Measurements from ENCODE around the gene MARS1.
A peak's percentile ranks its signal among the peaks of the same experiment; 100 is the strongest.

The MARS1 gene

DNA sequence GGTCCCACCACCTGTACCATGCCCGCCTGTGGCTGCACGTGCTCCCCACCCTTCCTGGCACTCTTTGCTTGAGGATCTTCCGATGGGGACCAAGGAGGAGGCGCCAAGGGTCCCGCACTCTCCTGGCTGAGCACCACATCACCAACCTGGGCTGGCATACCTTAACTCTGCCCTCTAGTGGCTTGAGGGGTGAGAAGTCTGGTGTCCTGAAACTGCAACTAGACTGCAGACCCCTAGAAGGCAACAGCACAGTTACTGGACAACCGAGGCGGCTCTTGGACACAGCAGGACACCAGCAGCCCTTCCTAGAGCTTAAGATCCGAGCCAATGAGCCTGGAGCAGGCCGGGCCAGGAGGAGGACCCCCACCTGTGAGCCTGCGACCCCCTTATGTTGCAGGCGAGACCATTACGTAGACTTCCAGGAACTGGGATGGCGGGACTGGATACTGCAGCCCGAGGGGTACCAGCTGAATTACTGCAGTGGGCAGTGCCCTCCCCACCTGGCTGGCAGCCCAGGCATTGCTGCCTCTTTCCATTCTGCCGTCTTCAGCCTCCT, 31.6 kb upstream of the MARS1 start:
- POLR2A ChIA-PET: interaction anchor here (0.5 to 1.4 kb wide), 3 partner anchors 67 to 227 kb away, joined by 3 to 4 read pairs (median 3); partner anchors contain the start of gene SHMT2
- Histone ChIP-seq H3K36me3 (ENCODE audit: control insufficient read depth in 2 of 2, insufficient read depth in 1 of 2, low read length in 2 of 2) (no peaks in the 10 kb centered on the region), H3K4me1 (ENCODE audit: control insufficient read depth, insufficient read depth, low read length) (peaks cover 15% of the 10 kb centered on the region), H3K27ac (ENCODE audit: extremely low read depth, low read depth, low read length) (peak overlapping the region; percentile 49; the same call in 1 of the 2 replicates), H3K9me3 (ENCODE audit: control insufficient read depth, insufficient read depth, low read depth, low read length) (no peaks in the 10 kb centered on the region), H3K4me3 (ENCODE audit: low read depth, low read length) (no peak overlapping the region)
- CTCF ChIA-PET: interaction anchor here (0.6 to 9.7 kb wide), 28 partner anchors 10 to 273 kb away, joined by 3 to 219 read pairs (median 5); partner anchors contain the start of genes INHBC, NXPH4 and SHMT2
- peak; percentile 92 for TF ChIP-seq ZBTB48 (tag by site-specific recombination; IDR thresholded peaks at IDR 0.05)
- no peak for TF ChIP-seq ZNF610 (tag by site-specific recombination; IDR thresholded peaks at IDR 0.05; ENCODE audit: borderline replicate concordance)
- TF ChIP-seq ZNF114 (tag by site-specific recombination; IDR thresholded peaks at IDR 0.05): no peak
- peak; percentile 38 for TF ChIP-seq ZFP69B (tag by site-specific recombination; IDR thresholded peaks at IDR 0.05)
- TF ChIP-seq ZNF335 (tag by site-specific recombination; conservative IDR thresholded peaks at IDR 0.05): peak; percentile 23; the same call in 1 of the 2 replicates
- TF ChIP-seq ZXDB (tag by site-specific recombination; IDR thresholded peaks at IDR 0.05): no peak
- no peak for TF ChIP-seq ZNF10 (tag by site-specific recombination; IDR thresholded peaks at IDR 0.05)
- TF ChIP-seq ZNF629 (tag by site-specific recombination; IDR thresholded peaks at IDR 0.05): peak; percentile 24; the same call in 1 of the 2 replicates
- TF ChIP-seq ZSCAN23 (tag by site-specific recombination; IDR thresholded peaks at IDR 0.05): no peak
- no peak for TF ChIP-seq ZNF830 (tag by site-specific recombination; IDR thresholded peaks at IDR 0.05; ENCODE audit: low read depth)
- no peak for TF ChIP-seq KLF8 (tag by site-specific recombination; IDR thresholded peaks at IDR 0.05)
- no peak for TF ChIP-seq ZNF140 (tag by site-specific recombination; IDR thresholded peaks at IDR 0.05)
- TF ChIP-seq ZBTB8A (tag by site-specific recombination; IDR thresholded peaks at IDR 0.05): no peak
- TF ChIP-seq, protein P1, sequence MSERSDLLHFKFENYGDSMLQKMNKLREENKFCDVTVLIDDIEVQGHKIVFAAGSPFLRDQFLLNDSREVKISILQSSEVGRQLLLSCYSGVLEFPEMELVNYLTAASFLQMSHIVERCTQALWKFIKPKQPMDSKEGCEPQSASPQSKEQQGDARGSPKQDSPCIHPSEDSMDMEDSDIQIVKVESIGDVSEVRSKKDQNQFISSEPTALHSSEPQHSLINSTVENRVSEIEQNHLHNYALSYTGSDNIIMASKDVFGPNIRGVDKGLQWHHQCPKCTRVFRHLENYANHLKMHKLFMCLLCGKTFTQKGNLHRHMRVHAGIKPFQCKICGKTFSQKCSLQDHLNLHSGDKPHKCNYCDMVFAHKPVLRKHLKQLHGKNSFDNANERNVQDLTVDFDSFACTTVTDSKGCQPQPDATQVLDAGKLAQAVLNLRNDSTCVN (tag by site-specific recombination; optimal IDR thresholded peaks at IDR 0.05): no peak
- TF ChIP-seq ZNF776 (tag by site-specific recombination; IDR thresholded peaks at IDR 0.05; ENCODE audit: borderline replicate concordance): no peak
- peak; percentile 46; the same call in 1 of the 2 replicates for TF ChIP-seq ZNF394 (tag by site-specific recombination; IDR thresholded peaks at IDR 0.05; ENCODE audit: borderline replicate concordance)
- no peak for TF ChIP-seq GLI4 (tag by site-specific recombination; IDR thresholded peaks at IDR 0.05)
- TF ChIP-seq, protein P2, sequence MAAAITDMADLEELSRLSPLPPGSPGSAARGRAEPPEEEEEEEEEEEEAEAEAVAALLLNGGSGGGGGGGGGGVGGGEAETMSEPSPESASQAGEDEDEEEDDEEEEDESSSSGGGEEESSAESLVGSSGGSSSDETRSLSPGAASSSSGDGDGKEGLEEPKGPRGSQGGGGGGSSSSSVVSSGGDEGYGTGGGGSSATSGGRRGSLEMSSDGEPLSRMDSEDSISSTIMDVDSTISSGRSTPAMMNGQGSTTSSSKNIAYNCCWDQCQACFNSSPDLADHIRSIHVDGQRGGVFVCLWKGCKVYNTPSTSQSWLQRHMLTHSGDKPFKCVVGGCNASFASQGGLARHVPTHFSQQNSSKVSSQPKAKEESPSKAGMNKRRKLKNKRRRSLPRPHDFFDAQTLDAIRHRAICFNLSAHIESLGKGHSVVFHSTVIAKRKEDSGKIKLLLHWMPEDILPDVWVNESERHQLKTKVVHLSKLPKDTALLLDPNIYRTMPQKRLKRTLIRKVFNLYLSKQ (tag by site-specific recombination; IDR thresholded peaks at IDR 0.05; ENCODE audit: borderline replicate concordance): no peak
- TF ChIP-seq, protein P3, sequence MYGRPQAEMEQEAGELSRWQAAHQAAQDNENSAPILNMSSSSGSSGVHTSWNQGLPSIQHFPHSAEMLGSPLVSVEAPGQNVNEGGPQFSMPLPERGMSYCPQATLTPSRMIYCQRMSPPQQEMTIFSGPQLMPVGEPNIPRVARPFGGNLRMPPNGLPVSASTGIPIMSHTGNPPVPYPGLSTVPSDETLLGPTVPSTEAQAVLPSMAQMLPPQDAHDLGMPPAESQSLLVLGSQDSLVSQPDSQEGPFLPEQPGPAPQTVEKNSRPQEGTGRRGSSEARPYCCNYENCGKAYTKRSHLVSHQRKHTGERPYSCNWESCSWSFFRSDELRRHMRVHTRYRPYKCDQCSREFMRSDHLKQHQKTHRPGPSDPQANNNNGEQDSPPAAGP (tag by site-specific recombination; IDR thresholded peaks at IDR 0.05): 0 out of 2 replicates have a peak, but pooled peaks have one; percentile 13
- no peak; the same call in 1 of the 2 replicates for TF ChIP-seq GLIS2 (tag by site-specific recombination; IDR thresholded peaks at IDR 0.05)
- TF ChIP-seq ZNF561 (tag by site-specific recombination; IDR thresholded peaks at IDR 0.05; ENCODE audit: borderline replicate concordance): no peak
- TF ChIP-seq OVOL3 (tag by site-specific recombination; IDR thresholded peaks at IDR 0.05): no peak
- no peak for TF ChIP-seq ZNF266 (tag by site-specific recombination; IDR thresholded peaks at IDR 0.05; ENCODE audit: low read depth)
- no peak for TF ChIP-seq ZNF416 (tag by site-specific recombination; IDR thresholded peaks at IDR 0.05)
- peak; percentile 98 for TF ChIP-seq ZNF530 (tag by site-specific recombination; IDR thresholded peaks at IDR 0.05; ENCODE audit: low read depth)
- TF ChIP-seq KLF1 (tag by site-specific recombination; IDR thresholded peaks at IDR 0.05): 0 out of 2 replicates have a peak, but pooled peaks have one; percentile 16
- TF ChIP-seq, protein P4, sequence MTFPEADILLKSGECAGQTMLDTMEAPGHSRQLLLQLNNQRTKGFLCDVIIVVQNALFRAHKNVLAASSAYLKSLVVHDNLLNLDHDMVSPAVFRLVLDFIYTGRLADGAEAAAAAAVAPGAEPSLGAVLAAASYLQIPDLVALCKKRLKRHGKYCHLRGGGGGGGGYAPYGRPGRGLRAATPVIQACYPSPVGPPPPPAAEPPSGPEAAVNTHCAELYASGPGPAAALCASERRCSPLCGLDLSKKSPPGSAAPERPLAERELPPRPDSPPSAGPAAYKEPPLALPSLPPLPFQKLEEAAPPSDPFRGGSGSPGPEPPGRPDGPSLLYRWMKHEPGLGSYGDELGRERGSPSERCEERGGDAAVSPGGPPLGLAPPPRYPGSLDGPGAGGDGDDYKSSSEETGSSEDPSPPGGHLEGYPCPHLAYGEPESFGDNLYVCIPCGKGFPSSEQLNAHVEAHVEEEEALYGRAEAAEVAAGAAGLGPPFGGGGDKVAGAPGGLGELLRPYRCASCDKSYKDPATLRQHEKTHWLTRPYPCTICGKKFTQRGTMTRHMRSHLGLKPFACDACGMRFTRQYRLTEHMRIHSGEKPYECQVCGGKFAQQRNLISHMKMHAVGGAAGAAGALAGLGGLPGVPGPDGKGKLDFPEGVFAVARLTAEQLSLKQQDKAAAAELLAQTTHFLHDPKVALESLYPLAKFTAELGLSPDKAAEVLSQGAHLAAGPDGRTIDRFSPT (tag by site-specific recombination; IDR thresholded peaks at IDR 0.05): peak; percentile 90
- TF ChIP-seq PBX3 (CRISPR knock-in tag; IDR thresholded peaks at IDR 0.05): no peak
- no peak for TF ChIP-seq TCF7L2 (IDR thresholded peaks at IDR 0.05; ENCODE audit: borderline replicate concordance, low read depth, low read length)
- no peak for TF ChIP-seq ZNF571 (tag by site-specific recombination; IDR thresholded peaks at IDR 0.05)
- no peak for TF ChIP-seq KLF10 (tag by site-specific recombination; IDR thresholded peaks at IDR 0.05)
